Ovary (tissue), 3 donors: Measurements from ENCODE around the gene FBXO42.
"Not testable (repeated sequence)": the region's sequence is repeated elsewhere in the genome, so short reads cannot be mapped to it uniquely, and the experiment has no call there.

Experiments
- POLR2A ChIP-seq: fragments of 450-650 bp; IDR thresholded peaks from one replicate; pipeline ENCODE4 v1.6.1; 2017; ENCODE audit warnings: antibody characterized with exemption, mild to moderate bottlenecking, moderate library complexity
- TF ChIP-seq, protein P1 (sequence below), 3 donors: fragments of 450-650 bp in 2 of 3; fragments of 200-600 bp in 1 of 3; IDR thresholded peaks; one replicate each; pipeline versions ENCODE4 v1.5.1 to v1.8.0; 2016 to 2022; ENCODE audit warnings: antibody characterized with exemption in 3 of 3, mild to moderate bottlenecking in 1 of 3
- donor health status: DM: no; HTN: no; CAD: no.

DNA sequence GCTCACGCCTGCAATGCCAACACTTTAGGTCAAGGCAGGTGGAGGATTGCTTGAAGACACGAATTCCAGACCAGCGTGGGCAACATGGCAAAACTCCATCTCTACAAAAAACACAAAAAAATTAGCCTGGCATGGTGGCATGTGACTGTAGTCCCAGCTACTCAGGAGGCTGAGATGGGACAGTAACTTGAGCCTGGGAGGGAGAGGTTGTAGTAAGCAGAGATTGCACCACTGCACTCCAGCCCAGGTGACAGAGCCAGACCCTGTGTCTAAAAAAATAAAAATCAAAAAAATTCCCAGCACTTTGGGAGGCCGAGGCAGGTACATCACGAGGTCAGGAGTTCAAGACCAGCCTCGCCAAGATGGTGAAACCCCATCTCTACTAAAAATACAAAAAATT lies 9.0 kb downstream of the FBXO42 start:
- TF ChIP-seq, protein P1, sequence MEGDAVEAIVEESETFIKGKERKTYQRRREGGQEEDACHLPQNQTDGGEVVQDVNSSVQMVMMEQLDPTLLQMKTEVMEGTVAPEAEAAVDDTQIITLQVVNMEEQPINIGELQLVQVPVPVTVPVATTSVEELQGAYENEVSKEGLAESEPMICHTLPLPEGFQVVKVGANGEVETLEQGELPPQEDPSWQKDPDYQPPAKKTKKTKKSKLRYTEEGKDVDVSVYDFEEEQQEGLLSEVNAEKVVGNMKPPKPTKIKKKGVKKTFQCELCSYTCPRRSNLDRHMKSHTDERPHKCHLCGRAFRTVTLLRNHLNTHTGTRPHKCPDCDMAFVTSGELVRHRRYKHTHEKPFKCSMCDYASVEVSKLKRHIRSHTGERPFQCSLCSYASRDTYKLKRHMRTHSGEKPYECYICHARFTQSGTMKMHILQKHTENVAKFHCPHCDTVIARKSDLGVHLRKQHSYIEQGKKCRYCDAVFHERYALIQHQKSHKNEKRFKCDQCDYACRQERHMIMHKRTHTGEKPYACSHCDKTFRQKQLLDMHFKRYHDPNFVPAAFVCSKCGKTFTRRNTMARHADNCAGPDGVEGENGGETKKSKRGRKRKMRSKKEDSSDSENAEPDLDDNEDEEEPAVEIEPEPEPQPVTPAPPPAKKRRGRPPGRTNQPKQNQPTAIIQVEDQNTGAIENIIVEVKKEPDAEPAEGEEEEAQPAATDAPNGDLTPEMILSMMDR (IDR thresholded peaks at IDR 0.05), result not testable (repeated sequence)
- TF ChIP-seq POLR2A, result not testable (repeated sequence)
